Skeletal muscle tissue (tissue), 4 donors: ENCODE measurements around the gene OCEL1. TPM values are rescaled to one million over a fixed set of nuclear protein-coding genes. Genes with fewer than 3 reads are reported as not detected.

Experiments used
- H3K27ac ChIP-seq: one replicate; pipeline ENCODE4 v1.7.0; 2013; ENCODE audit warnings: mild to moderate bottlenecking, low read depth, low read length, inconsistent platforms
- H3K27me3 ChIP-seq, 3 donors: one replicate each; pipeline ENCODE4 v1.7.0; 2013; ENCODE audit warnings: low read length in 3 of 3; ENCODE audit not compliant: control insufficient read depth in 3 of 3, insufficient read depth in 3 of 3
- H3K36me3 ChIP-seq, 3 donors: one replicate each; pipeline ENCODE4 v1.7.0; 2013; ENCODE audit warnings: low read length in 3 of 3; ENCODE audit not compliant: control insufficient read depth in 3 of 3, insufficient read depth in 3 of 3
- H3K4me1 ChIP-seq, 3 donors: one replicate each; pipeline ENCODE4 v1.7.0; 2013; ENCODE audit warnings: low read length in 3 of 3, mild to moderate bottlenecking in 3 of 3; ENCODE audit not compliant: control insufficient read depth in 3 of 3, insufficient read depth in 3 of 3
- H3K4me3 ChIP-seq, 3 donors: one replicate each; pipeline ENCODE4 v1.7.0; 2013; ENCODE audit warnings: low read length in 3 of 3
- H3K9ac ChIP-seq, 3 donors: one replicate each; pipeline ENCODE4 v1.7.0; 2013; ENCODE audit warnings: low read length in 3 of 3, mild to moderate bottlenecking in 3 of 3, moderate library complexity in 2 of 3, low read depth in 1 of 3
- H3K9me3 ChIP-seq, 3 donors: one replicate each; pipeline ENCODE4 v1.7.0; 2013; ENCODE audit warnings: low read length in 3 of 3; ENCODE audit not compliant: control insufficient read depth in 3 of 3
- total RNA-seq: library from RNA; depleted of rRNA; stranded (reverse); fragments of >200 nt; gene quantifications from one replicate; pipeline ENCODE4 v1.2.3, GENCODE V29; 2014
- donor health status: Osteomylitis.

The OCEL1 gene
- total RNA-seq, 1 donor from 2014 or later, result 4.7 TPM

GRCh38 chr19:17209126-17210036 is 16.6 kb upstream of the OCEL1 start:
- H3K9me3 ChIP-seq, result no peaks in the 10 kb centered on the region
- H3K4me3 ChIP-seq, result no peak overlapping the region
- no peak overlapping the region for H3K9ac ChIP-seq
- no peaks in the 10 kb centered on the region for H3K27me3 ChIP-seq
- no peak overlapping the region for H3K27ac ChIP-seq
- peaks cover 14 to 16% (median 14%) of the 10 kb centered on the region in 3 donors for H3K36me3 ChIP-seq
- peaks cover 0 to 1% (median 0%) of the 10 kb centered on the region in 3 donors for H3K4me1 ChIP-seq

- Histone ChIP-seq H3K36me3 (peaks cover 14% of the 10 kb centered on the region in 3 donors), H3K4me1 (peaks cover 5 to 9% (median 5%) of the 10 kb centered on the region in 3 donors), H3K4me3 (no peak overlapping the region), H3K27ac (no peak overlapping the region), H3K27me3 (no peaks in the 10 kb centered on the region), H3K9ac (no peak overlapping the region), H3K9me3 (no peaks in the 10 kb centered on the region)
These were observed 15.7 kb upstream of the OCEL1 start for GRCh38 chr19:17210296-17210695.

- Histone ChIP-seq H3K4me3 (no peak overlapping the region), H3K27ac (no peak overlapping the region), H3K4me1 (peaks cover 5 to 12% (median 11%) of the 10 kb centered on the region in 3 donors), H3K36me3 (peaks cover 10 to 14% (median 13%) of the 10 kb centered on the region in 3 donors), H3K9ac (no peak overlapping the region), H3K27me3 (no peaks in the 10 kb centered on the region), H3K9me3 (no peaks in the 10 kb centered on the region)
These were observed 14.2 kb upstream of the OCEL1 start for GRCh38 chr19:17211547-17212446.

GRCh38 chr19:17213334-17213733 is 12.7 kb upstream of the OCEL1 start:
- no peak overlapping the region for H3K9ac ChIP-seq
- peaks cover 5 to 12% (median 11%) of the 10 kb centered on the region in 3 donors for H3K4me1 ChIP-seq
- no peaks in the 10 kb centered on the region for H3K27me3 ChIP-seq
- H3K27ac ChIP-seq, result no peak overlapping the region
- H3K4me3 ChIP-seq, result no peak overlapping the region
- H3K9me3 ChIP-seq, result no peaks in the 10 kb centered on the region
- peaks cover 21 to 25% (median 23%) of the 10 kb centered on the region in 3 donors for H3K36me3 ChIP-seq

- H3K4me3 ChIP-seq, result peak overlapping the region; percentile 79 to 91 (median 81)
- H3K27me3 ChIP-seq, result no peaks in the 10 kb centered on the region
- peaks cover 5 to 12% (median 11%) of the 10 kb centered on the region in 3 donors for H3K4me1 ChIP-seq
- H3K36me3 ChIP-seq, result peaks cover 17 to 26% (median 24%) of the 10 kb centered on the region in 3 donors
- peak overlapping the region; percentile 84 for H3K27ac ChIP-seq
- H3K9me3 ChIP-seq, result no peaks in the 10 kb centered on the region
- H3K9ac ChIP-seq, result peak overlapping the region; percentile 75 to 91 (median 88)
These were observed 11.4 kb upstream of the OCEL1 start for GRCh38 chr19:17214508-17215126.

- peaks cover 14 to 21% (median 20%) of the 10 kb centered on the region in 3 donors for H3K36me3 ChIP-seq
- H3K9me3 ChIP-seq, result no peaks in the 10 kb centered on the region
- H3K4me3 ChIP-seq, result peak within 1 kb of the TSS; percentile 79 to 91 (median 81)
- H3K4me1 ChIP-seq, result peaks cover 8 to 12% (median 11%) of the 10 kb centered on the region in 3 donors
- H3K27ac ChIP-seq, result peak within 1 kb of the TSS; percentile 84
- H3K27me3 ChIP-seq, result no peaks in the 10 kb centered on the region
- H3K9ac ChIP-seq, result peak within 1 kb of the TSS; percentile 75 to 91 (median 88)
These were observed 10.7 kb upstream of the OCEL1 start, which contains the start of gene USE1 for GRCh38 chr19:17215127-17215971. USE1 (plus strand) TSS chr19:17215357; CDS start chr19:17215406, 49 bp downstream.

GRCh38 chr19:17216058-17216670 is 9.9 kb upstream of the OCEL1 start:
- H3K36me3 ChIP-seq, result peaks cover 14 to 21% (median 20%) of the 10 kb centered on the region in 3 donors
- peak overlapping the region; percentile 79 to 91 (median 81) for H3K4me3 ChIP-seq
- peaks cover 8 to 12% (median 11%) of the 10 kb centered on the region in 3 donors for H3K4me1 ChIP-seq
- peak overlapping the region; percentile 84 for H3K27ac ChIP-seq
- H3K9me3 ChIP-seq, result no peaks in the 10 kb centered on the region
- no peaks in the 10 kb centered on the region for H3K27me3 ChIP-seq
- H3K9ac ChIP-seq, result no peak overlapping the region

GRCh38 chr19:17219286-17219685 is 6.7 kb upstream of the OCEL1 start:
- peaks cover 14 to 21% (median 20%) of the 10 kb centered on the region in 3 donors for H3K36me3 ChIP-seq
- peaks cover 8 to 12% (median 11%) of the 10 kb centered on the region in 3 donors for H3K4me1 ChIP-seq
- H3K4me3 ChIP-seq, result no peak overlapping the region
- no peaks in the 10 kb centered on the region for H3K27me3 ChIP-seq
- no peak overlapping the region for H3K9ac ChIP-seq
- H3K9me3 ChIP-seq, result no peaks in the 10 kb centered on the region
- H3K27ac ChIP-seq, result no peak overlapping the region
